Suprapubic skin (tissue), 4 donors: ENCODE data around the gene C14orf132. TPM values are rescaled to one million over a fixed set of nuclear protein-coding genes. Genes with fewer than 3 reads are reported as not detected.

Source experiments
- DNase-seq, 2 donors: peaks; one replicate each; pipeline ENCODE4 v3.0.0-alpha.2; 2019; ENCODE audit warnings: low spot score in 2 of 2
- H3K27ac ChIP-seq: fragments of 200-600 bp; sonication (generic); one replicate; pipeline ENCODE4 v1.5.1; 2019
- H3K27me3 ChIP-seq: fragments of 200-600 bp; sonication (generic); one replicate; pipeline ENCODE4 v1.5.1; 2019
- H3K36me3 ChIP-seq: fragments of 200-600 bp; sonication (generic); one replicate; pipeline ENCODE4 v1.5.1; 2019
- H3K4me1 ChIP-seq: fragments of 200-600 bp; sonication (generic); one replicate; pipeline ENCODE4 v1.5.1; 2019
- H3K4me3 ChIP-seq: fragments of 200-600 bp; sonication (generic); one replicate; pipeline ENCODE4 v1.5.1; 2019; ENCODE audit warnings: mild to moderate bottlenecking
- H3K9me3 ChIP-seq: fragments of 200-600 bp; sonication (generic); one replicate; pipeline ENCODE4 v1.5.1; 2019
- EP300 ChIP-seq: sonication (generic); formaldehyde crosslinking; IDR thresholded peaks from one replicate; pipeline ENCODE4 v1.6.1; 2017; ENCODE audit warnings: antibody characterized with exemption
- POLR2A ChIP-seq, 2 donors: fragments of 450-650 bp; IDR thresholded peaks; one replicate each; pipeline ENCODE4 v1.6.1; 2017; ENCODE audit warnings: antibody characterized with exemption in 2 of 2, mild to moderate bottlenecking in 2 of 2, moderate library complexity in 2 of 2
- POLR2AphosphoS5 ChIP-seq, 3 donors: sonication (generic); formaldehyde crosslinking; IDR thresholded peaks; one replicate each; pipeline ENCODE4 v1.6.1; 2017; ENCODE audit warnings: antibody characterized with exemption in 3 of 3
- WGBS: methylation state at CpG from one replicate; pipeline ENCODE4 v1.1.5; 2018; 5-methylcytosine and 5-hydroxymethylcytosine counted together
- total RNA-seq, 4 donors: library from RNA; depleted of rRNA; stranded (reverse); fragments of >200 nt; gene quantifications; one replicate each; pipeline ENCODE4 v1.1.0, GENCODE V29; 2016
- TF ChIP-seq, protein P1 (sequence below), 2 donors: fragments of 200-600 bp in 1 of 2; fragments of 450-650 bp in 1 of 2; sonication (generic) in 1 of 2; IDR thresholded peaks; one replicate each; pipeline ENCODE4 v1.5.1; 2016 to 2019; ENCODE audit warnings: antibody characterized with exemption in 2 of 2, mild to moderate bottlenecking in 1 of 2, moderate library complexity in 1 of 2

C14orf132 gene
- total RNA-seq, 4 donors from 2014 or later, result 16.2 to 34.4 (median 27.9) TPM

DNA sequence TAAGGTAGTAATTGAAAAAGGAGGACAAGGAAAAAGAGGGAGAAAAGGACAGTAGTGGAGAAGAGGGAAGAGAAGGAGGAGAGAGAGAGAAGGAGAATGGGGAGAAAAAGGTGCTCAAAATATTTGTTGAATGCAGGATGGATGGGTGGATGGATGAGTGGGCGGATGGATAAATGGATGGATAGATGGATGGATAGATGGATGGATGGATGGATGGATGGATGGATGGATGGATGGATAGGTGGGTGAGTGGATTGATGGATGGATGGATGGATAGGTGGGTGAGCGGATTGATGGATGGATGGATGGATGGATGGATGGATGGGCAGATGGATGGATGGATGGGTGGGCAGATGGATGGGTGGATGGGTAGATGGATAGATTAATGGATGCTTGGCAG lies 21.3 kb upstream of the C14orf132 start:
- WGBS, result 90% methylated on average over 2 of the region's 2 CpGs
- H3K4me1 ChIP-seq, result peaks cover 4% of the 10 kb centered on the region
- peaks cover 23% of the 10 kb centered on the region for H3K27me3 ChIP-seq
- no peaks in the 10 kb centered on the region for H3K9me3 ChIP-seq
- no peaks in the 10 kb centered on the region for H3K36me3 ChIP-seq
- no peak overlapping the region for H3K27ac ChIP-seq
- TF ChIP-seq, protein P1, sequence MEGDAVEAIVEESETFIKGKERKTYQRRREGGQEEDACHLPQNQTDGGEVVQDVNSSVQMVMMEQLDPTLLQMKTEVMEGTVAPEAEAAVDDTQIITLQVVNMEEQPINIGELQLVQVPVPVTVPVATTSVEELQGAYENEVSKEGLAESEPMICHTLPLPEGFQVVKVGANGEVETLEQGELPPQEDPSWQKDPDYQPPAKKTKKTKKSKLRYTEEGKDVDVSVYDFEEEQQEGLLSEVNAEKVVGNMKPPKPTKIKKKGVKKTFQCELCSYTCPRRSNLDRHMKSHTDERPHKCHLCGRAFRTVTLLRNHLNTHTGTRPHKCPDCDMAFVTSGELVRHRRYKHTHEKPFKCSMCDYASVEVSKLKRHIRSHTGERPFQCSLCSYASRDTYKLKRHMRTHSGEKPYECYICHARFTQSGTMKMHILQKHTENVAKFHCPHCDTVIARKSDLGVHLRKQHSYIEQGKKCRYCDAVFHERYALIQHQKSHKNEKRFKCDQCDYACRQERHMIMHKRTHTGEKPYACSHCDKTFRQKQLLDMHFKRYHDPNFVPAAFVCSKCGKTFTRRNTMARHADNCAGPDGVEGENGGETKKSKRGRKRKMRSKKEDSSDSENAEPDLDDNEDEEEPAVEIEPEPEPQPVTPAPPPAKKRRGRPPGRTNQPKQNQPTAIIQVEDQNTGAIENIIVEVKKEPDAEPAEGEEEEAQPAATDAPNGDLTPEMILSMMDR (IDR thresholded peaks at IDR 0.05), result no peak
- TF ChIP-seq POLR2A (IDR thresholded peaks at IDR 0.05), result no peak
- TF ChIP-seq POLR2AphosphoS5 (IDR thresholded peaks at IDR 0.05), result no peak
- no peak for TF ChIP-seq EP300
- H3K4me3 ChIP-seq, result no peak overlapping the region
- DNase-seq, result no peak

DNA sequence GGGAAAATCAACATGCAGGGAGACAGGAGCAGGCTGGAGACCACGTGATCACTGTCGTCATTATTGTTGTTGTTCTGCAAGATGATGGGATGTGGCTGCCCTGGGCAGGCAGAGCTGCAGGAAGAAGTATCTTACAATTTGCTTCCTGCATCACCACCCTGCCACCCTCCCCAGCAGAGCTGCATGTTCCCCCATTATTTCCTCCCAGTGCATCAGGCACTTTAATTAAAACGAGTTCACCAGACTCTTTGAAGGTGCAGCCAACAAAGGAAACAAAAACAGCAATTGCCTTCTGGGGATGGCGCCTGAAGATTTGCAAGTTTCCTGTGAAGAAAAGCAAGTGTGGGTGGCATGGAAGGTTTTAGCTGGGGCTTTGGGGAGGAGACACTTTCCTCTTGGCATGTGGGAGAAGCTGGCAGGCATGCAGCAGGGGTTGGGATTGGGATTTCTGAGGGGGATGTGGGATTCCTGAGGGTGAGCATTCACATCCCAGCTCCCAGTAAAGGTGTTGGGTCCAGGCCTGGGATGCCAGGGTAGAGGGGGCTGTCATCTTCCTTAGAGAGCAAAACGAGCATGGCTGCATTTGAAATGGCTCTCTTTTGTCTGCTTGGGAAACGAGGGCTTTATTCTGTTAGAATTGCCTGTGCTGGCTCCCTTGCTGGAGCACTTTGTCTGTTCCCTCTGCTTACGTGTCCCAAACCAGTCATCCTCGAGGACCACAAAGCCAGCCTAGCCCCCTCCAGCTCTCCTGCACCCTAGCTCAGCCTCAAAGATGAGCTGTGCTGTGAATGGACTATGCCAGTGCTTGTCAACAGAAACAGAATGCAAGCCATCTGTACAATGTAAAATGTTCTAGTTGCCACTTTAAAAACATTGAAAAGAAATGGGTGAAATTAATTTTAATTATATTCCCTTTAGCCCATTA lies 11.5 kb upstream of the C14orf132 start:
- H3K9me3 ChIP-seq, result no peaks in the 10 kb centered on the region
- WGBS, result 40% methylated on average over 8 of the region's 8 CpGs
- H3K27ac ChIP-seq, result no peak overlapping the region
- H3K4me3 ChIP-seq, result no peak overlapping the region
- peaks cover 5% of the 10 kb centered on the region for H3K4me1 ChIP-seq
- no peaks in the 10 kb centered on the region for H3K27me3 ChIP-seq
- TF ChIP-seq POLR2A (IDR thresholded peaks at IDR 0.05) (no peak), POLR2AphosphoS5 (IDR thresholded peaks at IDR 0.05) (no peak), EP300 (no peak)
- TF ChIP-seq, protein P1 (IDR thresholded peaks at IDR 0.05), result no peak
- H3K36me3 ChIP-seq, result no peaks in the 10 kb centered on the region
- no peak for DNase-seq

DNA sequence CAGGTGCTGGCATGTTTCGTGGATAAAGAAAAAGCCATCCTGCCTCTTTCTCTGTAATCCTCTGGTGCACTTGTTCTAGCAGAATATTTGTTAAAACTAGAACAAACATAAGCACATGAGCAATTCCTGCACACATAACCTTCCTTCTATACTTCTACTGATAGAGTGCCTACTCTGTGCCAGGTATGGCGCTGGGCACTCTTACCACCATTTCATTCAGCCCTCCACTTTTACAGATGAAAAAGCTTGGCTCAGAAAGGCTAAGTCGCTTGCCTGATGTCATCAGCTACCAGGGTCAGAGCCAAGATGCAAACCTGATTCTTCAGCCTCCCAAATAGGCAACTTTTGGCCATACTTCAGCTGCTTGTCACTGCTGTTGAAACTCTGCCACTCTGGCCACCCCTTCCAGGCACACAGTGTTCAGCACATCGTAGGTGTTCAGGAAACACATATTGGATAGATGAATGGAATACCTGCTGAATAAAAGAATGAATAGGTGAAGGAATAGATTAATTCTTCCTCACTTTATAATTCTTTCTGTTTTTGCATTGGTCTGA lies 10.0 kb upstream of the C14orf132 start:
- Histone ChIP-seq H3K27ac (no peak overlapping the region), H3K9me3 (no peaks in the 10 kb centered on the region), H3K4me3 (no peak overlapping the region), H3K27me3 (no peaks in the 10 kb centered on the region), H3K36me3 (no peaks in the 10 kb centered on the region), H3K4me1 (peaks cover 5% of the 10 kb centered on the region)
- DNase-seq, result no peak
- TF ChIP-seq POLR2A (IDR thresholded peaks at IDR 0.05) (no peak), POLR2AphosphoS5 (IDR thresholded peaks at IDR 0.05) (no peak), EP300 (peak; percentile 65)
- TF ChIP-seq, protein P1 (IDR thresholded peaks at IDR 0.05), result no peak
- WGBS, result 64% methylated on average over 4 of the region's 4 CpGs

DNA sequence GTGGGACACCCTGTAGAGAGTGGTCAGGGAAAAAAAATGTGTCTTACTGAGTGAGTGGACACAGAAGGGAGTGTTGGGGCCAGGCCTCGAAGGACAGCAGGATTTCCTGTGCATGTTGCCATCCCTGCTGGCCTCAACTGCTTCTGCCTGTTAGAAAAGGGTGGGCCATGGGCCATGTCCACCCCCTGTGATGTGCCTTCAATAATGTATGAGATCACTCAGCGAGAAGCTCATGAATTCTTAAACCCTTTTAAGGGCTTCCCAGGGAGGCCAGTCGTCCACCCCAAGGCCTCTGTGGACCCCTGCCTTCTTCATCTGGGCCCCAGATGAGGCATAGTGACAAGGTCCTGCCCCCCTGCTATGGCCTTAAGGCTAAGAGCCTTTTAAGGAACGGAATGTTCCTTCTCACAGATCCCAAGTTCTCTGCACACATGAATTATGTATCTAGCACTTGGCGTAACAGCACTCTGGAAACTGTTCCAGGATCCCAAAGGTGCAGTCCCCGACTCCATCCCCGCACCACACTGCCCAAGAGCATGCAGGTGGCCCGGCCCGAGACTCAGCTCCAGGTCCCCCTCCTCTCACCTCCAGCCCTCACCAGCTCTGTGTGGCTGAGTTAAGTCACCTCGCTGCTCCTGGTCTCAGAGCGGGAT lies 8.9 kb upstream of the C14orf132 start:
- Histone ChIP-seq H3K36me3 (no peaks in the 10 kb centered on the region), H3K27ac (no peak overlapping the region), H3K4me3 (no peak overlapping the region), H3K27me3 (no peaks in the 10 kb centered on the region), H3K9me3 (no peaks in the 10 kb centered on the region), H3K4me1 (peaks cover 5% of the 10 kb centered on the region)
- TF ChIP-seq POLR2A (IDR thresholded peaks at IDR 0.05) (no peak), POLR2AphosphoS5 (IDR thresholded peaks at IDR 0.05) (no peak), EP300 (no peak)
- TF ChIP-seq, protein P1 (IDR thresholded peaks at IDR 0.05), result no peak
- WGBS, result 90% methylated on average over 11 of the region's 11 CpGs
- DNase-seq, result no peak

DNA sequence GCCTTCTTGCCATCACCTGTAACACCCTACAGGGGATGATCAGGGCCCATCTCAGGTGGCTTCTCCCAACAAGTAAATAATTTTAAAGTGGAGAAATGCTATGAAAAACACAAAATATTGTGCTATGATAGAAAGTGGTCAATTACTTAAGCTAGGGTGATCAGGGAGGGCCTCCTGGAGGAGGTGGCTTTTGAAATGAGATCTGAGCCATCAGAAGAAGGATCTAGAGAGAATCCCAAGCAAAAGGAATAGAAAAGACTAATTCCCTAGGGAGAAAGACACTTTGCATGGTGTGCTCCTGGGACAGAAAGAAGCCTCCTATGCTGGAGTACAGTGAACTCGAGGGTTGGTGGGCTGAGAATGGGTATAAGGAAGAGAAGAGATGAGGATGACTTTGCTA lies 7.5 kb upstream of the C14orf132 start:
- WGBS, result 82% methylated on average over 1 of the region's 1 CpG
- DNase-seq, result no peak
- no peak for TF ChIP-seq POLR2AphosphoS5 (IDR thresholded peaks at IDR 0.05)
- TF ChIP-seq, protein P1 (IDR thresholded peaks at IDR 0.05), result no peak
- no peak for TF ChIP-seq POLR2A (IDR thresholded peaks at IDR 0.05)
- TF ChIP-seq EP300, result no peak
- no peak overlapping the region for H3K4me3 ChIP-seq
- no peak overlapping the region for H3K27ac ChIP-seq
- no peaks in the 10 kb centered on the region for H3K27me3 ChIP-seq
- H3K4me1 ChIP-seq, result peaks cover 5% of the 10 kb centered on the region
- no peaks in the 10 kb centered on the region for H3K9me3 ChIP-seq
- H3K36me3 ChIP-seq, result no peaks in the 10 kb centered on the region
